Upper lobe of left lung (tissue), 6 donors: ENCODE measurements around the gene PCSK5. TPM values are rescaled to one million over a fixed set of nuclear protein-coding genes. Genes with fewer than 3 reads are reported as not detected.
A peak's percentile ranks its signal among the peaks of the same experiment; 100 is the strongest.

Experiments used
- ATAC-seq, 2 donors: fragments of 200-7000 bp; cut with Tn5 transposase; one replicate each; pipeline ENCODE4 v1.9.1; 2022; ENCODE audit warnings: mild to moderate bottlenecking in 2 of 2, moderate library complexity in 2 of 2; ENCODE audit not compliant: low FRiP score in 2 of 2
- DNase-seq, 2 donors: peaks; one replicate each; pipeline ENCODE4 v3.0.0-alpha.2; 2019 to 2020
- H3K27ac ChIP-seq, 4 donors: fragments of 200-600 bp; sonication (generic); one replicate each; pipeline ENCODE4 v1.5.1; 2016 to 2019
- H3K27me3 ChIP-seq, 4 donors: fragments of 200-600 bp; sonication (generic); one replicate each; pipeline ENCODE4 v1.5.1; 2017 to 2019
- H3K36me3 ChIP-seq, 4 donors: fragments of 200-600 bp; sonication (generic); one replicate each; pipeline ENCODE4 v1.5.1; 2016 to 2019
- H3K4me1 ChIP-seq, 4 donors: fragments of 200-600 bp; sonication (generic); one replicate each; pipeline ENCODE4 v1.5.1; 2018 to 2019
- H3K4me3 ChIP-seq, 4 donors: fragments of 200-600 bp; sonication (generic); one replicate each; pipeline ENCODE4 v1.5.1; 2017 to 2019; ENCODE audit warnings: mild to moderate bottlenecking in 2 of 4, moderate library complexity in 1 of 4
- H3K9me3 ChIP-seq, 4 donors: fragments of 200-600 bp; sonication (generic); one replicate each; pipeline ENCODE4 v1.5.1; 2018 to 2019
- CTCF ChIP-seq, 6 experiments: fragments of 450-650 bp in 4 of 6; fragments of 200-600 bp in 2 of 6; sonication (generic) in 2 of 6; IDR thresholded peaks; one replicate each; pipeline ENCODE4 v1.5.1; 2016 to 2019; ENCODE audit warnings: antibody characterized with exemption in 6 of 6
- EP300 ChIP-seq, 4 donors: sonication (generic); formaldehyde crosslinking; IDR thresholded peaks; one replicate each; pipeline ENCODE4 v1.5.1; 2017; ENCODE audit warnings: antibody characterized with exemption in 4 of 4, control low read depth in 2 of 4
- POLR2A ChIP-seq, 4 donors: fragments of 450-650 bp; IDR thresholded peaks; one replicate each; pipeline ENCODE4 v1.5.1; 2016 to 2017; ENCODE audit warnings: antibody characterized with exemption in 4 of 4, mild to moderate bottlenecking in 2 of 4
- POLR2AphosphoS5 ChIP-seq, 2 donors: sonication (generic); formaldehyde crosslinking; IDR thresholded peaks; one replicate each; pipeline ENCODE4 v1.5.1; 2017; ENCODE audit warnings: antibody characterized with exemption in 2 of 2
- WGBS, 2 donors: methylation state at CpG; one replicate each; pipeline ENCODE4 v1.1.5; 2017 to 2018; 5-methylcytosine and 5-hydroxymethylcytosine counted together
- total RNA-seq, 6 donors: library from RNA; depleted of rRNA in 4 of 6; stranded (reverse); fragments of >200 nt in 4 of 6; gene quantifications; one replicate each; pipeline versions ENCODE4 v1.1.0 to v1.2.1, GENCODE V29; 2016 to 2021
- donor health status: DM: no; HTN: no; CAD: no; lungs with moderate emphysema.
- donor health status: DM: no; HTN: yes; CAD: no; lungs with severe emphysema.

PCSK5 gene
- total RNA-seq, 6 donors from 2014 or later, result 12.8 to 29.2 (median 18.3) TPM

- DNase-seq (no peak), ATAC-seq (peak in 1 of 2 donors; percentile 22)
- Histone ChIP-seq H3K4me1 (no peaks in the 10 kb centered on the region), H3K9me3 (no peaks in the 10 kb centered on the region), H3K27ac (no peak overlapping the region), H3K27me3 (no peaks in the 10 kb centered on the region), H3K36me3 (no peaks in the 10 kb centered on the region), H3K4me3 (no peak overlapping the region)
- TF ChIP-seq EP300 (IDR thresholded peaks at IDR 0.05) (no peak), POLR2A (IDR thresholded peaks at IDR 0.05) (no peak), POLR2AphosphoS5 (IDR thresholded peaks at IDR 0.05) (no peak), CTCF (IDR thresholded peaks at IDR 0.05) (no peak)
- WGBS, 2 donors, result 93% methylated on average over 2 of the region's 2 CpGs; no CpG with 5 or more reads in 1 of the 2 donors
These were observed 336.7 kb downstream of the PCSK5 start for GRCh38 chr9:76227156-76227555.

GRCh38 chr9:76231001-76231400 is 340.5 kb downstream of the PCSK5 start:
- H3K4me1 ChIP-seq, result no peaks in the 10 kb centered on the region
- WGBS, 2 donors, result 81 to 86% methylated on average over 5 of the region's 5 CpGs
- H3K27ac ChIP-seq, result no peak overlapping the region
- H3K27me3 ChIP-seq, result no peaks in the 10 kb centered on the region
- H3K4me3 ChIP-seq, result no peak overlapping the region
- ATAC-seq, result no peak
- no peak for TF ChIP-seq EP300 (IDR thresholded peaks at IDR 0.05)
- TF ChIP-seq POLR2AphosphoS5 (IDR thresholded peaks at IDR 0.05), result no peak
- no peak for TF ChIP-seq CTCF (IDR thresholded peaks at IDR 0.05)
- no peak for TF ChIP-seq POLR2A (IDR thresholded peaks at IDR 0.05)
- no peak for DNase-seq
- H3K36me3 ChIP-seq, result no peaks in the 10 kb centered on the region
- H3K9me3 ChIP-seq, result no peaks in the 10 kb centered on the region

GRCh38 chr9:76232861-76233489 is 342.5 kb downstream of the PCSK5 start:
- WGBS, 2 donors, result 87 to 93% methylated on average over 7 of the region's 7 CpGs
- Histone ChIP-seq H3K27ac (no peak overlapping the region), H3K4me3 (no peak overlapping the region), H3K36me3 (no peaks in the 10 kb centered on the region), H3K9me3 (no peaks in the 10 kb centered on the region), H3K27me3 (no peaks in the 10 kb centered on the region), H3K4me1 (no peaks in the 10 kb centered on the region)
- ATAC-seq (no peak), DNase-seq (no peak)
- no peak for TF ChIP-seq POLR2AphosphoS5 (IDR thresholded peaks at IDR 0.05)
- TF ChIP-seq EP300 (IDR thresholded peaks at IDR 0.05), result no peak
- TF ChIP-seq CTCF (IDR thresholded peaks at IDR 0.05), result no peak
- TF ChIP-seq POLR2A (IDR thresholded peaks at IDR 0.05), result no peak

GRCh38 chr9:76240578-76240977 is 350.1 kb downstream of the PCSK5 start:
- H3K4me3 ChIP-seq, result no peak overlapping the region
- no peak for ATAC-seq
- no peaks in the 10 kb centered on the region for H3K4me1 ChIP-seq
- 50 to 55% methylated on average over 1 of the region's 1 CpG for WGBS, 2 donors
- H3K27me3 ChIP-seq, result no peaks in the 10 kb centered on the region
- no peak for DNase-seq
- no peaks in the 10 kb centered on the region for H3K36me3 ChIP-seq
- no peak for TF ChIP-seq CTCF (IDR thresholded peaks at IDR 0.05)
- no peak for TF ChIP-seq EP300 (IDR thresholded peaks at IDR 0.05)
- no peak for TF ChIP-seq POLR2AphosphoS5 (IDR thresholded peaks at IDR 0.05)
- no peak for TF ChIP-seq POLR2A (IDR thresholded peaks at IDR 0.05)
- no peaks in the 10 kb centered on the region for H3K9me3 ChIP-seq
- no peak overlapping the region for H3K27ac ChIP-seq

- ATAC-seq (peak in 1 of 2 donors; percentile 38), DNase-seq (no peak)
- TF ChIP-seq EP300 (IDR thresholded peaks at IDR 0.05) (no peak), POLR2AphosphoS5 (IDR thresholded peaks at IDR 0.05) (no peak)
- Histone ChIP-seq H3K36me3 (no peaks in the 10 kb centered on the region), H3K27me3 (no peaks in the 10 kb centered on the region), H3K9me3 (no peaks in the 10 kb centered on the region), H3K4me1 (no peaks in the 10 kb centered on the region), H3K27ac (no peak overlapping the region), H3K4me3 (no peak overlapping the region)
- WGBS, 2 donors, result 52 to 80% methylated on average over 1 of the region's 1 CpG
These were observed 355.0 kb downstream of the PCSK5 start for GRCh38 chr9:76245518-76245917.
